PC-3 (cell line): Measurements from ENCODE around the gene ATP10B. TPM values are rescaled to one million over a fixed set of nuclear protein-coding genes. Genes with fewer than 3 reads are reported as not detected.
A peak's percentile ranks its signal among the peaks of the same experiment; 100 is the strongest.

Experiments used
- ATAC-seq: fragments of 200-7000 bp; cut with Tn5 transposase; 2 replicates; pipeline ENCODE4 v1.9.1; 2020; ENCODE audit warnings: mild to moderate bottlenecking, moderate library complexity
- BruUV-seq: library from RNA; stranded (reverse); fragments of 400-500 nt; replicated peaks from 2 replicates; lab custom pipeline; 2021; lab: Mats Ljungman, UMichigan
- CTCF ChIA-PET: fragments of 300-600 bp; sonication (Branson Sonifier 250); formaldehyde crosslinking; loops from one replicate; lab custom pipeline; 2022; ENCODE audit warnings: antibody characterized with exemption; lab: Charles Lee
- POLR2A ChIA-PET: fragments of 300-600 bp; sonication (Branson Sonifier 250); formaldehyde crosslinking; loops from one replicate; lab custom pipeline; 2022; ENCODE audit warnings: antibody characterized with exemption; ENCODE audit not compliant: unreplicated experiment; lab: Charles Lee
- DNase-seq: peaks from one replicate; pipeline ENCODE4 v3.0.0-alpha.2; 2015
- H2AFZ ChIP-seq: fragments of 300-600 bp; sonication (generic); 2 replicates; pipeline ENCODE4 v1.6.0; 2016; ENCODE audit warnings: antibody characterized with exemption, low read length
- H3F3A ChIP-seq: fragments of 300-600 bp; sonication (generic); one replicate; pipeline ENCODE4 v1.6.0; 2017; ENCODE audit warnings: antibody characterized with exemption, low read length, control low read depth, mild to moderate bottlenecking; ENCODE audit not compliant: unreplicated experiment
- H3K27ac ChIP-seq: fragments of 300-600 bp; sonication (generic); 2 replicates; pipeline ENCODE4 v1.5.1; 2016; ENCODE audit warnings: mild to moderate bottlenecking, low read length
- H3K27me3 ChIP-seq: fragments of 300-600 bp; sonication (generic); 2 replicates; pipeline ENCODE4 v1.6.1; 2016; ENCODE audit warnings: low read length, mixed read lengths
- H3K36me3 ChIP-seq: fragments of 300-600 bp; sonication (generic); 2 replicates; pipeline ENCODE4 v1.6.1; 2016; ENCODE audit warnings: low read depth, mixed run types, low read length, mixed read lengths
- H3K4me1 ChIP-seq: fragments of 300-600 bp; sonication (generic); 2 replicates; pipeline ENCODE4 v1.5.1; 2016; ENCODE audit warnings: low read length; ENCODE audit not compliant: insufficient read depth
- H3K4me2 ChIP-seq: fragments of 300-600 bp; sonication (generic); 2 replicates; pipeline ENCODE4 v1.6.0; 2016; ENCODE audit warnings: low read length
- H3K4me3 ChIP-seq: fragments of 300-600 bp; sonication (generic); 2 replicates; pipeline ENCODE4 v1.5.1; 2016; ENCODE audit warnings: mild to moderate bottlenecking, low read length, mixed read lengths
- H3K79me2 ChIP-seq: fragments of 300-600 bp; sonication (generic); 2 replicates; pipeline ENCODE4 v1.6.1; 2017; ENCODE audit warnings: low read length, mixed read lengths
- H3K9ac ChIP-seq: fragments of 300-600 bp; sonication (generic); 2 replicates; pipeline ENCODE4 v1.6.0; 2016; ENCODE audit warnings: mild to moderate bottlenecking, low read length
- H3K9me2 ChIP-seq: fragments of 300-600 bp; sonication (generic); replicated peaks from 2 replicates; pipeline ENCODE4 v1.6.1; 2016; ENCODE audit warnings: mixed run types, low read length, mixed read lengths
- H3K9me3 ChIP-seq: fragments of 300-600 bp; sonication (generic); 2 replicates; pipeline ENCODE4 v1.6.1; 2016; ENCODE audit warnings: low read length, mixed read lengths
- H4K20me1 ChIP-seq: fragments of 300-600 bp; sonication (generic); 2 replicates; pipeline ENCODE4 v1.6.1; 2016; ENCODE audit warnings: low read length, mixed read lengths
- EZH2 ChIP-seq: fragments of 300-600 bp; sonication (generic); IDR thresholded peaks from one replicate; pipeline ENCODE4 v1.6.1; 2017; ENCODE audit warnings: antibody characterized with exemption, mild to moderate bottlenecking, low read length; ENCODE audit not compliant: unreplicated experiment
- EZH2phosphoT487 ChIP-seq: fragments of 300-600 bp; sonication (generic); IDR thresholded peaks from 2 replicates; pipeline ENCODE4 v1.6.1; 2018; ENCODE audit warnings: mild to moderate bottlenecking, antibody characterized with exemption, low read length, borderline replicate concordance
- intact Hi-C: fragments of 100-400 bp; cut with micrococcal nuclease; formaldehyde crosslinking; loops from 2 replicates; pipeline ENCODE4 v1.9.0; 2023
- total RNA-seq: library from RNA; depleted of rRNA; stranded (reverse); fragments of >200 nt; gene quantifications from 2 replicates; pipeline ENCODE4 v1.2.3, GENCODE V29; 2014
- TF ChIP-seq, protein P1 (sequence below): fragments of 300-600 bp; sonication (generic); conservative IDR thresholded peaks from 2 replicates; pipeline ENCODE4 v1.5.1; 2017; ENCODE audit warnings: antibody characterized with exemption, low read depth, mild to moderate bottlenecking, low read length

Gene ATP10B
- total RNA-seq, 1 experiment from 2014 or later = not detected

DNA sequence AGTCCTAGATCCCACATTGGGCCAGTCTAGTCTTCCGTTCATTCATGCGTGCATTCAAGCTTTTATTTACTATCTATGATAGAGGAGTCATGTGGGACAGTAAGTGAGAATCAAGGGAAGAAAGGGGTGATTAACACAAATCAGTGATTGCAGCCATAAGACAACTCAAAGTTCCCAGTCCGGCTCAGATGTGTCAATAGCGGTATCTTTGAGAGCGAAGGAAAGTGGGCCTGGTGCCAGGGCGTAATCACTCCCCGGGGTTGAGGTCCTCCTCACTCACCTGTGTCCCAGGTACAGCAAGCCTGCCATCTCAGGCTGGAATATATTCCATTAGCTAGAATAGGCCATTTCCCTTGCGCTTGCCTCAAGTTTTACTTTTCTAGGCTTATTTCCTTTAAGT lies 196.3 kb downstream of the ATP10B start:
- Histone ChIP-seq H3K9me3 (no peaks in the 10 kb centered on the region), H4K20me1 (no peaks in the 10 kb centered on the region), H3K9me2 (no peaks in the 10 kb centered on the region), H3K4me2 (no peak overlapping the region), H3F3A (no peaks in the 10 kb centered on the region), H3K27ac (no peak overlapping the region), H3K27me3 (0 out of 2 replicates have a peak, but pooled peaks cover 3% of the 10 kb centered on the region), H3K4me1 (no peaks in the 10 kb centered on the region), H3K36me3 (no peaks in the 10 kb centered on the region), H2AFZ (no peak overlapping the region), H3K4me3 (no peak overlapping the region), H3K79me2 (no peaks in the 10 kb centered on the region), H3K9ac (no peak overlapping the region)
- intact Hi-C loops = no loop called here
- ATAC-seq (no peak), DNase-seq (no peak)
- no peak for TF ChIP-seq EZH2
- TF ChIP-seq, protein P1, sequence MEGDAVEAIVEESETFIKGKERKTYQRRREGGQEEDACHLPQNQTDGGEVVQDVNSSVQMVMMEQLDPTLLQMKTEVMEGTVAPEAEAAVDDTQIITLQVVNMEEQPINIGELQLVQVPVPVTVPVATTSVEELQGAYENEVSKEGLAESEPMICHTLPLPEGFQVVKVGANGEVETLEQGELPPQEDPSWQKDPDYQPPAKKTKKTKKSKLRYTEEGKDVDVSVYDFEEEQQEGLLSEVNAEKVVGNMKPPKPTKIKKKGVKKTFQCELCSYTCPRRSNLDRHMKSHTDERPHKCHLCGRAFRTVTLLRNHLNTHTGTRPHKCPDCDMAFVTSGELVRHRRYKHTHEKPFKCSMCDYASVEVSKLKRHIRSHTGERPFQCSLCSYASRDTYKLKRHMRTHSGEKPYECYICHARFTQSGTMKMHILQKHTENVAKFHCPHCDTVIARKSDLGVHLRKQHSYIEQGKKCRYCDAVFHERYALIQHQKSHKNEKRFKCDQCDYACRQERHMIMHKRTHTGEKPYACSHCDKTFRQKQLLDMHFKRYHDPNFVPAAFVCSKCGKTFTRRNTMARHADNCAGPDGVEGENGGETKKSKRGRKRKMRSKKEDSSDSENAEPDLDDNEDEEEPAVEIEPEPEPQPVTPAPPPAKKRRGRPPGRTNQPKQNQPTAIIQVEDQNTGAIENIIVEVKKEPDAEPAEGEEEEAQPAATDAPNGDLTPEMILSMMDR = no peak
- ChIA-PET POLR2A (no interaction called here), CTCF (no interaction called here)
- no TSS peak for BruUV-seq

DNA sequence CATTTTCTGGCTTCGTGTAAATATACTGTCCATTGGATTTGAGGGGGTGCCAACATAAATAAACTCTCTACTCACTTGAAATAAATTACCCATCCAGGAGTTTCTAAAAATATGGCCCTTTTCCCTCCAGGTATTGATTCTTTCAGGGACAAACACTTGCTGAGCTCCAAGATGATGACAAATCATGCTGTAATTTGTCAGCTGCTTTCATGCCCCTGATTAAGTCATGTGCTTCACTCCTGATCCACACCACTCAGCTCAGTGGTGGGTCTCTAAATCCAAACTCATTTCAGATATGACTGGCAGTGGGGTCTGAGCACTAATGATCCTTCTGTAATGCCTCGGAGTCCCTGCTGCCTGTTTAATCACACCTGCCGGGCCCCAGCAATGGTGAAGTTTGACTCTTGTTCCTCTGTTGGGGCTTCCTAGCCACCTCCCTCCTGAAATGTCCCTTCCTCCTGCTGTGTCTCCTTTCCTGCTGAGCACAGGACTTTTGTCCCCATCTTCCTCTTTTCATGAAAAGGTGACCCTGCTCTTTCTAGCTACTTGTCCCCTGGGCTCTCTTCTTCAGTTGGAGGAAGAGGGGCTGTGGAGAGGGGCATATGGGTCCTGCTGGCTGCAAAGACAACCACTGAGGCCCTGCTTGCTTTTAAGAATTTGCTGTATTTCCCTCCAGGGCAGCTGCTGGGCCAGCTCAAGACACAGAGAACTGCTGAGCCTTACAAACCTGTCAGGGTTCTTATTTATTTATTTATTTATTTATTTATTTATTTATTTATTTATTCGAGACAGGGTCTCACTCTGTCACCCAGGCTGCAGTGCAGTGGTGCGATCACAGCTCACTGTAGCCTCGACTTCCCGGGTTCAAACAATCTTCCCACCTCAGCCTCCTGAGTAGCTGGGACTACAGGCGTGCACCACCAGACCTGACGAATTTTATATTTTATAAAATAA lies 200.0 kb downstream of the ATP10B start:
- no peak overlapping the region for H3K4me2 ChIP-seq
- no peak overlapping the region for H3K9ac ChIP-seq
- H3K36me3 ChIP-seq = no peaks in the 10 kb centered on the region
- H3K27me3 ChIP-seq = 0 out of 2 replicates have a peak, but pooled peaks cover 3% of the 10 kb centered on the region
- no peaks in the 10 kb centered on the region for H4K20me1 ChIP-seq
- ATAC-seq = no peak
- no peak overlapping the region for H3K4me3 ChIP-seq
- BruUV-seq = no TSS peak
- DNase-seq = no peak
- CTCF ChIA-PET = no interaction called here
- TF ChIP-seq EZH2 (no peak), EZH2phosphoT487 (no peak)
- TF ChIP-seq, protein P1 = no peak
- H2AFZ ChIP-seq = no peak overlapping the region
- H3K79me2 ChIP-seq = no peaks in the 10 kb centered on the region
- no peaks in the 10 kb centered on the region for H3K9me3 ChIP-seq
- intact Hi-C loops = no loop called here
- no peaks in the 10 kb centered on the region for H3K4me1 ChIP-seq
- H3K9me2 ChIP-seq = no peaks in the 10 kb centered on the region
- no peaks in the 10 kb centered on the region for H3F3A ChIP-seq
- POLR2A ChIA-PET = no interaction called here
- H3K27ac ChIP-seq = no peak overlapping the region

DNA sequence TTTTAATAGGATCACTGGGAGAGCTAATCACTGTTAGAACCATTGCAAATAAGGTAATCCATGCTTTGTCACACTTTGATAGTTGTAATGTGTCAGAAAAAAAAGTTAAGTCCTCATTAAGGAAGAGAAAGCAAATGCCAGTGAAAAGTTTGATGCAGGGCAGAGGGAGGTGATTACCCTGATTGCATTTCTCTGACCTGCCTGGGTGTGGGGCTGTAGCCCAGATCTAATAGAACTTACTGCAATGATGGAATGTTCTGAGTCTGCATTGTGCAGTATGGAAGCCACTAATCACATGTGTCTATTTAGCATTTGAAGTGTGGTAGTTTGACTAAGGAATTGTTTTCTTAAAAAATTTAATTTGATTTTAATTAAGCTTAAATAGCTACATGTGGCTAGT lies 202.7 kb downstream of the ATP10B start:
- Histone ChIP-seq H3K36me3 (no peaks in the 10 kb centered on the region), H2AFZ (no peak overlapping the region), H3K27ac (no peak overlapping the region), H3K79me2 (no peaks in the 10 kb centered on the region), H3K9ac (no peak overlapping the region), H3K4me1 (no peaks in the 10 kb centered on the region), H3K9me2 (no peaks in the 10 kb centered on the region), H3F3A (no peaks in the 10 kb centered on the region), H3K9me3 (no peaks in the 10 kb centered on the region), H3K27me3 (no peaks in the 10 kb centered on the region), H3K4me3 (no peak overlapping the region), H3K4me2 (no peak overlapping the region), H4K20me1 (no peaks in the 10 kb centered on the region)
- BruUV-seq = no TSS peak
- ChIA-PET POLR2A (no interaction called here), CTCF (no interaction called here)
- ATAC-seq = no peak
- TF ChIP-seq, protein P1 = peak; percentile 43; the same call in 1 of the 2 replicates
- TF ChIP-seq EZH2phosphoT487 = no peak
- no peak for TF ChIP-seq EZH2
- DNase-seq = peak; percentile 11
- intact Hi-C loops = no loop called here
